ENCODE measurements around the gene NUP160. TPM values are rescaled to one million over a fixed set of nuclear protein-coding genes. Genes with fewer than 3 reads are reported as not detected.
"Not testable (repeated sequence)": the region's sequence is repeated elsewhere in the genome, so short reads cannot be mapped to it uniquely, and the experiment has no call there.

Gene NUP160
- total RNA-seq, 2 donors from 2014 or later = 22.7 to 35.4 TPM

DNA sequence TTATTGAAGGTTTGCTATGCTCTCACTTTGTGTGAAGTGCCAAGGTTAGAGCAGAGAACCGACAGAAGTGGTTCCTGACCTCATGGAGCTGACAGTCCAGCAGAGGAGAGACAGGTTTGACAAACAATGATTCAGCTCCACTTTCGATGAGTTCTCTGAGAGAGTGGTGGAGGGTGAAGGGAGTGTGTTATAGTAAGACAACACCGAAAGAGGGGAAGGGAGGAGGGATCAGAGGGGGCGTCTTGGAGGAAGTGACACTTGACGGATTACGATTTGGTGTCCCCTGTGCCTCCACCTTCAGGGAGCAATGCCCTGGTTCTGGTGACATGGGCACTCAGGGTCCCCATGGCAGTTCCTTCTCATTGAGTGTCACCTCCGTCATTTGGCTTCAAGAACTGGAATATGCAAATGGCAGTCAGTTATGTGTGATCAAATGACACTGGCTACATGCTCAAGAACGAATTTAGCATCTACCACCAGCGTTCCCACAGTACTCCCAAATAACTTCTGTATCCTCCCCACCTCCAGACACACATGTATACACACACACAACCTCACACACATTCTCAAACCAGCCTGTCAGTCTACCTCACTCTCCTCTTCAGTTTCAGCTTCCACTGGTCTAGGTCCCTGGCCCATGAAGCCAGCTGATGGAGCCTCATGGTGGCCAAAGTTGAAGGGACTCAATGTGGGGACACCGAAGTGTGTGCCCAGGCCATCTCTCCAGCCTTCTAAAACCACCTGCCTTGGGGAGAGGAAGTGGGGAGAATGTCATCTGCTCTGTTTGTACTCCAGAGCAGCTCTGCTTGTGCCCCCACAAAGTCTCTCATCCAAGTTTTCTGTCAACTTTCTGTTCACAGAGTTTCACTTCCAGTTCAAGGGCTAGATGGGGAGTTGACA is 31.4 kb upstream of the NUP160 start:
- Histone ChIP-seq H3K9ac (ENCODE audit: low read depth in 2 of 2, low read length in 2 of 2) (no peak overlapping the region), H3K36me3 (no peaks in the 10 kb centered on the region), H3K4me3 (no peak overlapping the region), H3K4me1 (no peaks in the 10 kb centered on the region), H3K27me3 (no peaks in the 10 kb centered on the region), H3K9me3 (no peaks in the 10 kb centered on the region), H3K27ac (no peak overlapping the region)
- intact Hi-C loops (cut with DNase I) = no loop called here
- TF ChIP-seq, protein P1, sequence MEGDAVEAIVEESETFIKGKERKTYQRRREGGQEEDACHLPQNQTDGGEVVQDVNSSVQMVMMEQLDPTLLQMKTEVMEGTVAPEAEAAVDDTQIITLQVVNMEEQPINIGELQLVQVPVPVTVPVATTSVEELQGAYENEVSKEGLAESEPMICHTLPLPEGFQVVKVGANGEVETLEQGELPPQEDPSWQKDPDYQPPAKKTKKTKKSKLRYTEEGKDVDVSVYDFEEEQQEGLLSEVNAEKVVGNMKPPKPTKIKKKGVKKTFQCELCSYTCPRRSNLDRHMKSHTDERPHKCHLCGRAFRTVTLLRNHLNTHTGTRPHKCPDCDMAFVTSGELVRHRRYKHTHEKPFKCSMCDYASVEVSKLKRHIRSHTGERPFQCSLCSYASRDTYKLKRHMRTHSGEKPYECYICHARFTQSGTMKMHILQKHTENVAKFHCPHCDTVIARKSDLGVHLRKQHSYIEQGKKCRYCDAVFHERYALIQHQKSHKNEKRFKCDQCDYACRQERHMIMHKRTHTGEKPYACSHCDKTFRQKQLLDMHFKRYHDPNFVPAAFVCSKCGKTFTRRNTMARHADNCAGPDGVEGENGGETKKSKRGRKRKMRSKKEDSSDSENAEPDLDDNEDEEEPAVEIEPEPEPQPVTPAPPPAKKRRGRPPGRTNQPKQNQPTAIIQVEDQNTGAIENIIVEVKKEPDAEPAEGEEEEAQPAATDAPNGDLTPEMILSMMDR (IDR thresholded peaks at IDR 0.05) = no peak
- no peak for DNase-seq

DNA sequence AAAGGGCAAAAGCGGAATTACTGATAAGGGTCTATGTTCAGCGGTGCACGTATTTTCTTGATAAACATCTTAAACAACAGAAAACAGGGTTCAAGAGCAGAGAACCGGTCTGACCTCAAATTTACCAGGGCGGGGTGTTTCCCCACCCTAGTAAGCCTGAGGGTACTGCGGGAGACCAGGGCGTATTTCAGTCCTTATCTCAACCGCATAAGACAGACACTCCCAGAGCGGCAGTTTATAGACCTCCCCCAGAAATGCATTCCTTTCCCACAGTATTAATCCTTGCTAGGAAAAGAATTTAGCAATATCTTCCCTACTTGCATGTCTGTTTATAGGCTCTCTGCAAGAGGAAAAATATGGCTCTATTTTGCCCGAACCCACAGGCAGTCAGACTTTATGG is 27.7 kb upstream of the NUP160 start:
- H3K9ac ChIP-seq (ENCODE audit: low read depth in 2 of 2, low read length in 2 of 2); H3K36me3 ChIP-seq; H3K27ac ChIP-seq; H3K4me1 ChIP-seq; H3K4me3 ChIP-seq; DNase-seq; H3K27me3 ChIP-seq; H3K9me3 ChIP-seq; intact Hi-C loops (cut with DNase I): not testable (repeated sequence)

DNA sequence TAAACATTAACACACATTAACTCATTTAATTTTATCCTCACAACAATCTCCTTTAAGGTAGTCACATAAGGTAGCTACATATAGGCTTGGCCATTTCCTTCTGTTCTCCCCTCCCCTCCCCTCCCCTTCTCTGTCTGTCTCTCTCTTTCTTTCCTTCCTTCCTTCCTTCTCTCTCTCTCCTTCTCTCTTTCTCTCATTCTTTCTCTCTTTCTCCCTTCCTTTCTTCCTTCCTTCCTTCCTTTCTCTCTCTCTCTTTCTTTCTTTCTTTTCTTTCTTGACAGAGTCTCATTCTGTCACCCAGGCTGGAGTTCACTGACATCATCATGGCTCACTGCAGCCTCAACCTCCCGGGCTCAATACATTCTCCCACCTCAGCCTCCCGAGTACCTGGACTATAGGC is 22.3 kb upstream of the NUP160 start:
- no peak for DNase-seq
- no peaks in the 10 kb centered on the region for H3K36me3 ChIP-seq
- no peaks in the 10 kb centered on the region for H3K27me3 ChIP-seq
- TF ChIP-seq, protein P1 (IDR thresholded peaks at IDR 0.05) = no peak
- H3K4me3 ChIP-seq = no peak overlapping the region
- H3K9ac ChIP-seq (ENCODE audit: low read depth in 2 of 2, low read length in 2 of 2) = no peak overlapping the region
- no peaks in the 10 kb centered on the region for H3K9me3 ChIP-seq
- H3K27ac ChIP-seq = no peak overlapping the region
- intact Hi-C loops (cut with DNase I) = no loop called here
- no peaks in the 10 kb centered on the region for H3K4me1 ChIP-seq

DNA sequence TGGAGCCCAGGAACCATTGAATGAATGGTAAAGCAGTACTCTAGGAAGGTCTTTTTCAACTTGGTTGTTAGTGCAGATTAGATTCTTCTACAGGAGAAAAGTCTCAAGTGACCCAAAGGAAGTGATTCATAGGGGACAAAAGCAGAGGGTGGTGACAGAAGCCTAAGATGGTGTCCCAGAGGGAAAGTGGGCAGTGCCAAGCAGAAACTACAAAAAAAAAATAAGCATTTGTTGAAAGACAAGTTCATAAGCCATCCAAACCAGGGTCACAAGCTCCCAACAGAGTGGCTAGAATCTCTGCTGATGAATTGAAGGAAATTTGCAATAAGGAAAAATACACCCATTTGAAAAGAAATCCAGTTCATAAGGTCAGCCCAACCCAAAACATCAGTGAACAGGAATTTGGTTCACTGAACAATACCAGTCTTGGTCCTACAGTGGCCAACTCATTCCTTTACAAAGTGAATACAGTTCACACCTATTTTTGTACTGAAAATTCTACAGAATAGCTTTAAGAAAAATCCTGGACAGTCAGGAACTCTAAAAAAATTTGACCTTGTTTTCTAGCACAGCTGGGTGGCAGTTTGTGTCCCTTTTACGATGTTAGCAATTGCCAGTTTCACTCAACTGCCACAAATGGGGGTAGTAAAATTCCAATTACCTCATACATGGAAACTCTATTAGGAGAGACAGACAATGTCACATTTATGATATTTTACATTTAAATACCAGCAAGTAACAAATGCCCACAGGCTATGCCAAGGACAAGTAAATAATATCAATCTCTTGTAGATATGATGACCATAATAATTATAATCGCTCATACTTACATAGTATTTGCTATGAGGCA is 21.6 kb upstream of the NUP160 start:
- no peaks in the 10 kb centered on the region for H3K4me1 ChIP-seq
- no peak overlapping the region for H3K27ac ChIP-seq
- H3K4me3 ChIP-seq = no peak overlapping the region
- H3K9ac ChIP-seq (ENCODE audit: low read depth in 2 of 2, low read length in 2 of 2) = no peak overlapping the region
- DNase-seq = no peak
- no peaks in the 10 kb centered on the region for H3K9me3 ChIP-seq
- TF ChIP-seq, protein P1 (IDR thresholded peaks at IDR 0.05) = no peak
- no peaks in the 10 kb centered on the region for H3K36me3 ChIP-seq
- H3K27me3 ChIP-seq = no peaks in the 10 kb centered on the region
- intact Hi-C loops (cut with DNase I) = no loop called here

DNA sequence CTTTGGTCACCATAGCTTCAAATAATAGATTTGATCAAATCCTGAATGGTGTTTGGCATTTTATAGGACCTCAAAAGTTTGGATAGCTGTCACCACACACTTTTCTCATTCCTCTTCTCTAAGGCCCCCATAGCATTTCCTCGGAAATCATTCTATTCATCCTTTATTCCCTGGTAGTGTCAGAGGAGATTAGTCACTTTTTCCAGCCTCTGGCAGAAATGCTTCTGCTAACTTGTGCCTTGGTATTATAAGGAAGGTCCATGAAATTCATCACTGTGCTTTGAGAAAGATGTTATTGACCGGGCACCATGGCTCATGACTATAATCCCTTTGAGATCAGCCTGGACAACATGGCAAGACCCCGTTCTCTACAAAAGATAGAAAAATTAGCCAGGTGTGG is 19.7 kb upstream of the NUP160 start:
- TF ChIP-seq, protein P1 (IDR thresholded peaks at IDR 0.05) = no peak
- no peaks in the 10 kb centered on the region for H3K36me3 ChIP-seq
- H3K27ac ChIP-seq = no peak overlapping the region
- no peaks in the 10 kb centered on the region for H3K9me3 ChIP-seq
- no peaks in the 10 kb centered on the region for H3K27me3 ChIP-seq
- intact Hi-C loops (cut with DNase I) = no loop called here
- no peaks in the 10 kb centered on the region for H3K4me1 ChIP-seq
- H3K4me3 ChIP-seq = no peak overlapping the region
- DNase-seq = no peak
- H3K9ac ChIP-seq (ENCODE audit: low read depth in 2 of 2, low read length in 2 of 2) = no peak overlapping the region

DNA sequence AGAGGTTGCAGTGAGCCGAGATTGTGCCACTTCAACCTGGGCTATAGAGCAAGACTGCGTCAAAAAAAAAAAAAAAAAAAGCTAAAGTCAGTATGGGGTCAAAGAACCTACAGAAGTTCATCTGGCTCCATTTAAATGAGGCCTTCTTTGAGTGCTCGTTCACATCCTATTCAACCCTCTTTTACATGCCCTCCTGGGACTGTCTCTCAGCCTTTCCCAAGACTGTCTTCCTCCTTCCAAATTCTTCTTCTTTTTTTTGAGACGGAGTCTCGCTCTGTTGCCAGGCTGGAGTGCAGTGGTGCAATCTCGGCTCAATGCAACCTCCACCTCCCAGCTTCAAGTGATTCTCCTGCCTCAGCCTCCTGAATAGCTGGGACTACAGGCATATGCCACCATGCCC is 18.7 kb upstream of the NUP160 start:
- not testable (repeated sequence) for H3K9me3 ChIP-seq, H3K4me1 ChIP-seq

More for the DNA sequence above, 18.7 kb upstream of the NUP160 start:
- H3K27me3 ChIP-seq; H3K27ac ChIP-seq; intact Hi-C loops (cut with DNase I); H3K4me3 ChIP-seq; H3K36me3 ChIP-seq; DNase-seq; H3K9ac ChIP-seq (ENCODE audit: low read depth in 2 of 2, low read length in 2 of 2): not testable (repeated sequence)
